GM04504 (cell line): Measurements from ENCODE around the gene CCDC150.
A peak's percentile ranks its signal among the peaks of the same experiment; 100 is the strongest.
"Not testable (repeated sequence)": the region's sequence is repeated elsewhere in the genome, so short reads cannot be mapped to it uniquely, and the experiment has no call there.

Experiments
- DNase-seq: peaks from one replicate; pipeline ENCODE4 v3.0.0-alpha.2; 2012; ENCODE audit warnings: low read depth

Gene CCDC150

DNA sequence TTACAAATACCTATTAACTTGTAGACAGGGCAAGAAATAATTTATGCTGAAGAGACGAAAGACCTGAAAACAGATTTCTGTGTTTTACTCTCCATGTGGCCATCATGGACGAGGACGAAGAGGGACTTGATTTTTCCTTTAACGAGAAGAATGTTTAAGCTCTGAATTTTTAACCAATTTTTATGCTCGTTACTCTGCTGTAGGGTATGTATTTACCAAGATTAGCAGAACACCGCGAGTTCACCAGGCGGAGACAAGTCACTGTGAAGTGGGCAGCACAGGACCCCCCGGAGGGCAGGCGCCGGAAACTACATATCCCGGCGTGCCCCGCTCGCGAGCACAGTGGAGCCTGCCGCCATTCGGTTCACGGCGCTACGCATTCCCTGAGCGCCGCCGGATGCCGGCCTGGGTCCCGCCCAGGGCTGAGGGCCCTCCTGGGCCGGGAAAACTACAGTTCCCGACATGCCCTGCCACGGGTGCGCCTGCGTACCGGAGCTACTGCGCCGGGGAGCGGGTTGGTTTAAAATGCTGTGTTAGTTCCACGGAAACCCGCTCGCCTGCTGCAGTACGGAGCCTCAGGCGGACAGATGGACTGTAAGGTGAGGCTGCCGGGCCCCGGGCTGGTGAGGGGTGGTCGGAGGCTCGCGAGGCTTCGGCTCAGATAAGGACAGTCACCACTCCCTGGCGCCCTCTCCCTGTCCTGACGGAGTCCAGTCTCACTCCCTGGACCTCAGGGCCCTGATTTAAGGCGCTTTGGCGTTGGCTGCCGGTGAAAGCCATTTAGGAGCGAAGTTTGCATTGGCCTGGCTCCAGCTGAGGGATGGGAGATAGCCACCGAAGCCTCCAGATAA lies at the start of gene CCDC150:
TSS of gene CCDC150 (plus strand) at position 536 of the 851 bp plus-strand sequence. CDS start at position 588, 52 bp downstream.
- DNase-seq = peak; percentile 87

DNA sequence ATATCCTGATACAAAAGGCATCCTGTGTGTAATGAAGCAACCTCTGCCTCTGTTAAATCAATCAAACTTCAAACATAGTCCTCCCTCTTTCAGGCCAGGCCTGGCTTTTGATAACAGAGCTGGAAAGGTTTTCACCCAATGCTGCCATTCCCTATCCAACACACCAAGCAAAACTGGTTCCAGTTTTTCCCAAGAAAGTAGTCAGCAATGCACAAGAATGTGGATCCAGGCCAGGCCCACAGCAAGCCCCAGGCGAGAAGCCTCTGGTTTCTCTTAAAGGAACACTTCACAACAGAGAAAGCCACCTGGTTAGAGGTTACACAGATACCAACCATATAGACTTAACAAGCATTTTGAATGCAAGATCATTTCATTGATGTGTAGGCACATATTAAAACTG lies 49.2 kb upstream of the CCDC150 start:
- DNase-seq = no peak

- no peak for DNase-seq
Measured at GRCh38 chr2:196591004-196591403, 48.5 kb upstream of the CCDC150 start.

DNA sequence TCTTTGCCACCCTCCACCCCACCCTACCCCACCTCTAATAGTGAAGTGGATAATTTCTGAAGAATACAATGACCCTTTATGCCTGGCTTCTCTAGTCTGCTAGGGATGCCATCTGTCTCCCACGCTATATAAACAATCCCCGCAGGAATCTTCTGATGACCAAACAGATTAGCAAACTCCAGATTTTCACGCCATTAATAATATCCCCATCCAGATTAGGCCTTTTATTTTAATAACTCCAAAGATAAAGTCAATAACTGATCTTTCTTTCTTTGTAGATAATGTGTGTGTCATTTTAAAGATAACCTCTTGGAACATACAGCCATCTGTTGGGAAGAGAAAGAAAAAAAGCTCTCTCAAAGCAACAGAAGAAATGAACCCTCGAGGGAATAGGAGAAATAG lies 47.9 kb upstream of the CCDC150 start:
- DNase-seq = no peak

- DNase-seq = no peak
Measured at GRCh38 chr2:196592331-196592910, 47.1 kb upstream of the CCDC150 start.

DNA sequence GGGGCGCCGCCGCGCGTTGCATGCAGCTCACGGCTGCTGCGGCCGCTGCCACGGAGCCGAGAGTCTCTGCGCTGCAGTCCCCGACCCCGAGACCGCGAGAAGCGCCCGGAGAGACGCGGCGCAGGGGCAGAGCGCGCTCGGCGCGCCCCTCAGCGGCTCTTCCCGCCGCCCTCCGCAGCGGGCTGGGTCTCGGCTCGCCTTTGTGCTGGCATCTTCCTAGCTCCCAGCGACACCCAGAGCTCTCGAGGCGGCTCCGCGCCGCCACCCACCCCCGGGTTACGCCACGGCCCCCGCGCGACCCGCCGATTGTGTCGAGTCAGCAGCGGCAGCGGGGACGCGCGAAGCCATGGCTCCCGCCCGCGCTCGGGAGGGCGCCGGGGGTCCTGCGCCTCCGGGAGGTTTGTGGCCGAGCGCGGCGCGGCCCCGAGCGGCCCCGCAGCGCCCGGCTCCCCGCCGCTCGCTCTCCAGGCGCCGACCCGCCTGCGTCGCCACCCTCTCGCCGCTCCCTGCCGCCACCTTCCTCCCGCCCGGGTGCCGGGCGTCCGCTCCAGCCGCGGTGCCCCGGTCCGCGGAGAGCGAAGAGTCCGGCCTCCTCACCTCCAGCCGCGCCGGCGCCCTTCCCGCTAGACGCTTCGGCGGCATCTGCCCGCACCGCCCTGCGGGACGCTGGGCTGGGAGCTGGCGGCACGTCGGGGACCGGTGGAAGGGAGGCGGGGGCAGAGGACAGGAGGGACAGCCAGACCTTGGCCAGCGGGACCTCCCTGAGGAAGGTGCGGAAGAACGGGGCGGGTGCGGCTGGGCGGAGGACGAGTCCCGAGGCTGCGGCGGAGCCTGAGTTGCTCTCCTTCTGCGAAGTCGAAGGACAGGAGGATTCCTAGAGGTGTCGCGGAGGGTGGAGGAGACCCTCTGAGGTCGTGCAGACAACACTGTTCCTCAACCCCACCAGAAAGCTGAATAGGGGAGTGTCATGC lies 46.3 kb upstream of the CCDC150 start, which contains the start of gene HECW2:
TSS of gene HECW2 (minus strand) at position 644 of the 971 bp plus-strand sequence.
- no peak for DNase-seq

DNA sequence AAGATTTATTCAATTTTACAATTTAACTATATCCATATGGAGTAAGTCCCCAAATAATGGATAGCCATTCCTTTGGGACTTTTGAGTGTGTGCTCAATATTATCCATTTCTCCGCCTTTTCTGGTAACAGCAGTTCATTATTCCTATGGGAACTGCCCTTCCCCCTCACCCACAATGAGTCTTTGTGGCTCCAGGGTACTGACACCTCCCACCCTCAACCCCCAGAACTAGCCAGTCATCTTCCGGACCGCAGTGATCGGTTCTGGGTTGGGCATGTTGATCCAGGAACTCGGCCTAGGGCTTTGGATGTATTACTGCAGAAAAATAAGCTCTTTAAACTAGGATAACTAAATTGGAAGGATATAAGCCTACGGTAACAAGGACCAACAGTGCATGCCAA lies 45.4 kb upstream of the CCDC150 start:
- DNase-seq = no peak

GRCh38 chr2:196597531-196597930 lies 42.0 kb upstream of the CCDC150 start:
- no peak for DNase-seq

DNA sequence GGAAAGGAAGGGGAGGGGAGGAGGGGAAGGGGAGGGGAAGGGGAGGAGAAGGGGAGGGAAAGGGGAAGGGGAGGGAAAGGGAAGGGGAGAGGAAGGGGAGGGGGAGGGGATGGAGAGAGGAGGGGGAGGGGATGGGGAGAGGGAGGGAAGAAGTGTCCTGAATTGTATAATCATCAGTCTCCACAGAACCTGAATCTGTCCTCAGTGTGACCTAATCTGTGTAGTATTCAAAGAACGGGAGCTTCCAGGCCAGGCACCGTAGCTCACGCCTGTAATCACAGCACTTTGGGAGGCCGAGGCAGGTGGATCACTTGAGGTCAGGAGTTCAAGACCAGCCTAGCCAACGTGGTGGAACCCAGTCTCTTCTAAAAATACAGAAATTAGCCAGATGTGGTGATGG lies 41.1 kb upstream of the CCDC150 start:
- no peak for DNase-seq

DNA sequence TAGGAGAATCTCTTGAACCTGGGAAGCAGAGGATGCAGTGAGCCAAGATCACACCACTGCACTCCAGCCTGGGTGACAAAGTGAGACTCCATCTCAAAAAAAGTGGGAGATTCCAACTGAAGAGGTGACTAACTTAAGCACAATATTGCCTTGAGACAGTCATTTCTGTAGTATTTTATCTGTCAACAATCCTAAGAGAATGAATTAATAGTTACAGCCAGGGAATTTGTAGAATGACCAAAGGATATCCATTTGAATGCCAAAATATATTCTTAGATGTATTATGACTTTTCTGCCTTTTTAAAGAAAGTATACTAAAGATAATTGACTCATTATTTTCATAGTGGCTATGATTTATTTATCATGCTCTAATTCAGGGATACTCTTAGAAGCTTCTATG lies 40.7 kb upstream of the CCDC150 start:
- no peak for DNase-seq

- DNase-seq = peak; percentile 95
Measured at GRCh38 chr2:196601430-196602306, 37.8 kb upstream of the CCDC150 start.

DNA sequence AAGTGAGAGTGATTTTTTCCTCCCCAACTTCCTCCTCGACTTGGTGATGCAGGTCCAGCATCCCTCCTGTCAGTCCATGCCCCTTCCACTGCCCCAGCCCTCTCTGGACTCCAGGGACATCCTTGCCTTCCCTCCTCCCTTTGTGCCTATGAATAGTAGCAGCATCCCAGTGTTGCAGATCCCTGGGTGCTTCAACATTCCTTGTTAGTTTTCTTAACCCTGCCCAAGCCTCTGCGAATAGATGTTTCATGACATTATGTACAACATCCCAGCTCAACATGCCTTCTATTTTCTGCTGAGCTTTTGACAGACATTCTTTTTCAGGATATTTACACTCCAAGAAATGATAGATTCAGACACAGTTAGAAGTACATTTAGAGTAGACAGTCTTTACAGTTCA lies 35.3 kb upstream of the CCDC150 start:
- no peak for DNase-seq

DNA sequence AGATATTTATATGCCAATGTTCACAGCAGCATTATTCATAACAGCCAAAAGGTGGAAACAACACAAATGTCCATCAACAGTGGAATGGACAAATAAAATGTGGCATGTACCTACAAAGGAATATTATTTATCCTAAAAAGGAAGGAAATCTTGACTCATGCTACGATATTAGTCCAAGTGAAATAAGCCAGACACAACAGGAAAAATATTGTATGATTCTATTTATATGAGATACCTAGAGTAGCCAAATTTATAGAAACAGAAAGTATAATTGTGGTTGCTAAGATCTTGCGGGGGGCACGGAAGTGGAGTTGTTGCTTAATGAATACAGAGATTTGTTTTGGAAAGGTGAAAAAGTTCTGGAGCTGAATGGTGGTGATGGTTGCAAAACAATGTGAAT lies 33.0 kb upstream of the CCDC150 start:
- no peak for DNase-seq

DNA sequence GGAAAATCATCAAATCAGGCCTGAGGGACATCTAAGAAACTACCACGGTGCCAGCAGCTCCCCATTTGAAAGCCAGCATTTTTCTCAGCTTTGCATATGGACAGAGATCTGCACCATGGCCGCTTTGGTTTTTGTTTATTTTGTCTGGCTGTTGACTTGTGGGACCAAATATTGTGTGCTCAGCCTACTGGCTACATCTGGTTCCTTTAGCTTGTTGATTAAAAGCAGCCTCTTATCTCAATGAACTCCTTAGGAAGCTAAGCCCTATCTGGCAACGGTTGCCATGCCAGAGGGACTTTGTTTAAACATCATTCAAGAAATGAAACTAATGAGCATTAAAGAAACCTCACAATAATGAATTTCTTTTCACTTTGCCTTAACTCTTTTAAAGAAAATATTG lies 32.4 kb upstream of the CCDC150 start:
- DNase-seq = no peak

DNA sequence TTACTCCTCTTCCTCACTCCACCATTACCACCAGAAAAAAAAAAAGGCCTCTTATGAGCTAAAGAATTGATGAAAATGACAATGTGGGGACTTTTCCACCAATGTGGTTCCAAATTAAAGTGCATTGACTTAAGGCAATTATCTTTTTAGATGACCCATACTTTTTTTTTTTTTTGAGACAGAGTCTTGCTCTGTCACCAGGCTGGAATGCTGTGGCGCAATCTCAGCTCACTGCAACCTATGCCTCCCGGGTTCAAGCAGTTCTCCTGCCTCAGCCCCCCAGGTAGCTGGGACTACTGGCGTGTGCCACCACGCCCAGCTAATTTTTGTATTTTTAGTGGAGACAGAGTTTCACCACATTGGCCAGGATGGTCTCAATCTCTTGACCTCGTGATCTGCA lies 31.6 kb upstream of the CCDC150 start:
- not testable (repeated sequence) for DNase-seq

- DNase-seq = no peak
Measured at GRCh38 chr2:196609806-196610205, 29.7 kb upstream of the CCDC150 start.

GRCh38 chr2:196610796-196611195 lies 28.7 kb upstream of the CCDC150 start:
- no peak for DNase-seq

DNA sequence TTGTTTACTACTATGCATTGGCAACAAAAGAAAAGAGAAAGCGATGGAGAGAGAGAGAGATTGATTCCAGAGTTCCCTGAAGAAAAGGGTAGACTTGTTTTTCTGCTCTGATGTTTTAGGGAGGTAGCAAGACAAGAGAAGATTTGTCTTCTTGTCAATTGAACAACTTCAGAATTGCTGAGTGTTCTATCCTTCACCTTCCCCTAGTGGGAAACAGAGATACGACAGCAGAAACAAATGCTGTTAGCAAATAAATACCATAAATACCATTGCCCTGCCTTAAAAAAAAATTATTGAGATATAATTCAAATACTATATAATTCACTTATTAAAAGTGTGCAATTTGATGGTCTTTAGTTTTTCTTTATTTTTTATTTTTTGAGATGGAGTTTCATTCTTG lies 26.2 kb upstream of the CCDC150 start:
- DNase-seq = no peak

DNA sequence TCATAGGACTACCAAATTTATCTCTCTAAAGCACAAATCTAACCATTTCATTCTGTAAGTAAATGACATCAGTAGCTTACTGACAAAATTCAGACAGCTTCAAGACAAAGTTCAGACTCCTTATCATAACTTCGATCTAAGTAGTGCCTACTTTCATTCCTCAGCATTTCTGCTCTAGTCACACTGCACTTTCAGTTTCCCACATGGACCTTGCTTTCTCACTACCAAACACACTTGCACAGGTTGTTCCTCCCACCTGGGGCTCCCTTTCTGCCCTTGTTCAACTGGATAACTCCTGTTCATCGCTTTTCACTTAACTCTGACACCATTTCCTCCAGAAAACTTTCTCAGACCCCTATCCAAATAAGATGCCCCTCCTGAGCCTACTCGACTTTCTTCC lies 22.1 kb upstream of the CCDC150 start:
- DNase-seq = no peak

DNA sequence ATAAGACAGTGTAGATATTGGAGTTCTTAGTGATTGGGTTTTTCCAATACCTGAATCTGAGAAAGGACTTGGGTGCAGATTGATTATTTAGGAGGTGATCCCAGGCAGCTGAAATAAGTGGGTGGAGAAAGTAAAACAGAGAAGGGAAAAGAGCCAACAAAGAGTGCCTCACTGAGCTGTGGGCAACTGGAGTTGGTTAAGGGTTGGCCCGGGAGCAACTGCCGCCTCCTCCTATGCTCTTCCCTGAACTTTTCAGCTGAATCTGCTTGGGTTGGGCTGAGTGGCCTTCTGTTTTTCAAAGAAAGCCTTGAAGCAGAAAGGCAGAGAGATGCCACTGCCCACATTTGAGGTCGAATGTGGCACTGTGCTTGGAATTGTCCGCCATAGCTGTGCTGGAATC lies 20.9 kb upstream of the CCDC150 start:
- no peak for DNase-seq

DNA sequence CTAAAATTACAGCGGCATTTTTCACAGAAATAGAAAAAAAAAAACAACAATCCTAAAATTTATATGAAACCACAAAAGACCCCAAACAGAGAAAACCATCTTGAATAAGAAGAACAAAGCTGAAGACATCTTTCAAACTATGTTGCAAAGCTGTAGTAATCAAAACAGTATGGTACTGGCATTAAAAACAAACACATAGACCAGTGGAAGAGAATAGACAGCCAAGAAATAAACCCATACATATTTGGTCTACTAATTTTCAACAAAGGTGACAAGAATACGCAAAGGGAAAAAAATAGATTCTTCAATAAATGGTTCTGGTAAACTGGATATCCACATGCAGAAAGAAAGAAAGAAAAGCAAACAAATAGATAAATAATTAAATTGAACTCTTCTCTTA lies 9.0 kb upstream of the CCDC150 start:
- no peak for DNase-seq
